ENCODE data around the gene WDR1. TPM values are rescaled to one million over a fixed set of nuclear protein-coding genes. Genes with fewer than 3 reads are reported as not detected.
"Not testable (repeated sequence)": the region's sequence is repeated elsewhere in the genome, so short reads cannot be mapped to it uniquely, and the experiment has no call there.

The WDR1 gene
- total RNA-seq, 1 experiment from 2014 or later: 367 TPM

DNA sequence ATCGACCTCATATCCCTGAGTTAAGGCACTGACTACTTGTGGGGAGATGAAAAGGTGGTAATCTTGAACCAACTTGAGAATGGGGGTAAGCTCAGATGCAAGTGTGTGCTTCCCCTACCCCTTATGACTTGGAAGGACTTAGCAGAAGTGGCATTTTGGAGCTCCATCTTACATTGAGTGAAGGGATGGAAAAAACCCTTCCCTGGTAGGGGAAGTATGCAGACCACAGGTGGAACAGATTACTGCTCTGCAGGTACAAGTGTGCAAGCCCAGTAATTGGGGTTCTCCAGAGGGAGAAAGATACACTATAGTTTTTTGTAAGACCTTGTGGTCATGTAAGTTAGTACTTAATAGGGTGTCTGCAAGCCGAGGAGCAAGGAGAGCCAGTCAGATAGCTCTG, 12.2 kb upstream of the WDR1 start:
- no peak overlapping the region for H3K4ac ChIP-seq (ENCODE audit: low read depth, low read length)
- H3K4me3 Mint-ChIP-seq: no peak overlapping the region
- peaks cover 25% of the 10 kb centered on the region for H3K27me3 Mint-ChIP-seq (ENCODE audit: low read depth)
- H2BK12ac ChIP-seq (ENCODE audit: insufficient read length, low read depth, low read length): no peak overlapping the region
- H3K27ac Mint-ChIP-seq: no peak overlapping the region
- H4K91ac ChIP-seq (ENCODE audit: insufficient read length, low read depth, low read length): no peak overlapping the region
- no peak overlapping the region for H2BK20ac ChIP-seq (ENCODE audit: low read depth, low read length, poor library complexity, severe bottlenecking)
- no peak overlapping the region for H2BK120ac ChIP-seq (ENCODE audit: low read depth, low read length, poor library complexity, severe bottlenecking)
- no peak overlapping the region for H2AK5ac ChIP-seq (ENCODE audit: insufficient read length, low read length)
- H3K27me3 ChIP-seq (ENCODE audit: insufficient read depth, low read length): no peaks in the 10 kb centered on the region
- no peak overlapping the region for H4K5ac ChIP-seq (ENCODE audit: insufficient read length, low read depth, low read length)
- no peaks in the 10 kb centered on the region for H3K79me1 ChIP-seq (ENCODE audit: insufficient read depth, low read depth, low read length, poor library complexity, severe bottlenecking)
- H3K23ac ChIP-seq (ENCODE audit: insufficient read length, low read depth, low read length): no peak overlapping the region
- H3K79me2 ChIP-seq (ENCODE audit: insufficient read depth, low read length): no peaks in the 10 kb centered on the region
- H3T11ph ChIP-seq (ENCODE audit: low read length): no peak overlapping the region
- no peaks in the 10 kb centered on the region for H3K23me2 ChIP-seq (ENCODE audit: insufficient read length, low read depth, low read length, poor library complexity, severe bottlenecking)
- no peak overlapping the region for H2AFZ ChIP-seq (ENCODE audit: low read length)
- no peak overlapping the region for H3K27ac ChIP-seq (ENCODE audit: insufficient read length, low read depth, low read length)
- no peak overlapping the region for H2BK5ac ChIP-seq (ENCODE audit: insufficient read length, low read length)
- no peak overlapping the region for H3K9ac ChIP-seq (ENCODE audit: extremely low read depth, insufficient read length, low read length)
- peaks cover 7 to 15% of the 10 kb centered on the region in 2 experiments for H3K4me1 Mint-ChIP-seq
- H4K20me1 ChIP-seq (ENCODE audit: control insufficient read depth, insufficient read depth, insufficient read length): no peaks in the 10 kb centered on the region
- H4K8ac ChIP-seq (replicated peaks; ENCODE audit: insufficient read length, low read depth, low read length): no peak overlapping the region
- H3K14ac ChIP-seq (ENCODE audit: insufficient read depth, low read length): no peak overlapping the region
- H3K56ac ChIP-seq (ENCODE audit: insufficient read length, low read depth, low read length): no peak overlapping the region
- H3K18ac ChIP-seq (ENCODE audit: insufficient read length, low read depth, low read length): no peak overlapping the region
- DNase-seq: no peak
- WGBS (ENCODE audit: extremely low coverage, insufficient read length, low lambda C conversion rate): no CpG with 5 or more reads among the region's 2 CpGs
- no peaks in the 10 kb centered on the region for H3K36me3 Mint-ChIP-seq (ENCODE audit: insufficient read depth in 1 of 3, low read depth in 3 of 3)
- H3K9me3 ChIP-seq (ENCODE audit: control insufficient read depth, low read depth, low read length): no peaks in the 10 kb centered on the region
- no peak overlapping the region for H2BK15ac ChIP-seq (ENCODE audit: low read depth, low read length)
- no peaks in the 10 kb centered on the region for H3K4me1 ChIP-seq (ENCODE audit: insufficient read depth, low read length)
- no peak for TF ChIP-seq CTCF (conservative IDR thresholded peaks at IDR 0.05)
- peaks cover 0 to 7% of the 10 kb centered on the region in 2 experiments; a peak in 3 of 5 replicates for H3K9me3 Mint-ChIP-seq
- no peak overlapping the region for H3K4me2 ChIP-seq (ENCODE audit: insufficient read depth, insufficient read length, low read length)

DNA sequence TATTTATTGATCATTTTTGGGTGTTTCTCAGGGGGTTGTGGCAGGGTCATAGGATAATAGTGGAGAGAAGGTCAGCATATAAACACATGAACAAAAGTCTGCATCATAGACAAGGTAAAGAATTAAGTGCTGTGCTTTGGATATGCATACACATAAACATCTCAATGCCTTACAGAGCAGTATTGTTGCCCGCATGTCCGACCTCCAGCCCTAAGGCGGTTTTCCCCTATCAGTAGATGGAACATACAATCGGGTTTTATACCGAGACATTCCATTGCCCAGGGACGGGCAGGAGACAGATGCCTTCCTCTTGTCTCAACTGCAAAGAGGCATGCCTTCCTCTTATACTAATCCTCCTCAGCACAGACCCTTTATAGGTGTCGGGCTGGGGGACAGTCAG, 10.9 kb upstream of the WDR1 start:
- H3K79me1 ChIP-seq (ENCODE audit: insufficient read depth, low read depth, low read length, poor library complexity, severe bottlenecking); H2AK5ac ChIP-seq (ENCODE audit: insufficient read length, low read length); H3K9me3 Mint-ChIP-seq; H2BK15ac ChIP-seq (ENCODE audit: low read depth, low read length); H3K56ac ChIP-seq (ENCODE audit: insufficient read length, low read depth, low read length); H3K14ac ChIP-seq (ENCODE audit: insufficient read depth, low read length); H4K8ac ChIP-seq (replicated peaks; ENCODE audit: insufficient read length, low read depth, low read length); H3K27ac Mint-ChIP-seq; H3K27ac ChIP-seq (ENCODE audit: insufficient read length, low read depth, low read length); H3K36me3 Mint-ChIP-seq (ENCODE audit: insufficient read depth in 1 of 3, low read depth in 3 of 3); H3K4me3 Mint-ChIP-seq; H2BK12ac ChIP-seq (ENCODE audit: insufficient read length, low read depth, low read length); H3K27me3 ChIP-seq (ENCODE audit: insufficient read depth, low read length); DNase-seq; H2BK120ac ChIP-seq (ENCODE audit: low read depth, low read length, poor library complexity, severe bottlenecking); H3K18ac ChIP-seq (ENCODE audit: insufficient read length, low read depth, low read length); H2BK5ac ChIP-seq (ENCODE audit: insufficient read length, low read length); H2BK20ac ChIP-seq (ENCODE audit: low read depth, low read length, poor library complexity, severe bottlenecking); H3K9me3 ChIP-seq (ENCODE audit: control insufficient read depth, low read depth, low read length); H3T11ph ChIP-seq (ENCODE audit: low read length); H3K4me2 ChIP-seq (ENCODE audit: insufficient read depth, insufficient read length, low read length); H4K20me1 ChIP-seq (ENCODE audit: control insufficient read depth, insufficient read depth, insufficient read length); H3K23me2 ChIP-seq (ENCODE audit: insufficient read length, low read depth, low read length, poor library complexity, severe bottlenecking); H4K5ac ChIP-seq (ENCODE audit: insufficient read length, low read depth, low read length); H3K23ac ChIP-seq (ENCODE audit: insufficient read length, low read depth, low read length); H3K4me1 ChIP-seq (ENCODE audit: insufficient read depth, low read length); H2AFZ ChIP-seq (ENCODE audit: low read length); H3K79me2 ChIP-seq (ENCODE audit: insufficient read depth, low read length); H3K4ac ChIP-seq (ENCODE audit: low read depth, low read length); H4K91ac ChIP-seq (ENCODE audit: insufficient read length, low read depth, low read length); H3K9ac ChIP-seq (ENCODE audit: extremely low read depth, insufficient read length, low read length): not testable (repeated sequence)
- H3K4me1 Mint-ChIP-seq: peaks cover 18 to 19% of the 10 kb centered on the region in 2 experiments
- WGBS (ENCODE audit: extremely low coverage, insufficient read length, low lambda C conversion rate): no CpG with 5 or more reads among the region's 7 CpGs
- peaks cover 18% of the 10 kb centered on the region for H3K27me3 Mint-ChIP-seq (ENCODE audit: low read depth)

Data from H9 (cell line).